Right ventricle myocardium superior (tissue), 1 donor: ENCODE measurements around the gene TP53I13. TPM values are rescaled to one million over a fixed set of nuclear protein-coding genes. Genes with fewer than 3 reads are reported as not detected.
A peak's percentile ranks its signal among the peaks of the same experiment; 100 is the strongest.

ENCODE experiments used
- ATAC-seq: fragments of 200-7000 bp; cut with Tn5 transposase; one replicate; pipeline ENCODE4 v1.9.1; 2020; ENCODE audit warnings: mild to moderate bottlenecking; ENCODE audit not compliant: poor library complexity
- DNase-seq: peaks from one replicate; pipeline ENCODE4 v3.0.0-alpha.2; 2020
- intact Hi-C: fragments of 100-400 bp; cut with DNase I; formaldehyde crosslinking; loops from one replicate; pipeline ENCODE4 v1.11.2; 2022
- total RNA-seq: library from RNA; stranded (reverse); fragmentation: NEBNext Ultra II Directional; extraction: Animal tissue kit (Norgen Biotek cat#: 25700); gene quantifications from one replicate; pipeline ENCODE4 v1.2.1, GENCODE V29; 2021
- donor health status: DM: no; HTN: yes; CAD: no; lungs with severe emphysema.

TP53I13 gene
- total RNA-seq, 1 donor from 2014 or later = 39.2 TPM

DNA sequence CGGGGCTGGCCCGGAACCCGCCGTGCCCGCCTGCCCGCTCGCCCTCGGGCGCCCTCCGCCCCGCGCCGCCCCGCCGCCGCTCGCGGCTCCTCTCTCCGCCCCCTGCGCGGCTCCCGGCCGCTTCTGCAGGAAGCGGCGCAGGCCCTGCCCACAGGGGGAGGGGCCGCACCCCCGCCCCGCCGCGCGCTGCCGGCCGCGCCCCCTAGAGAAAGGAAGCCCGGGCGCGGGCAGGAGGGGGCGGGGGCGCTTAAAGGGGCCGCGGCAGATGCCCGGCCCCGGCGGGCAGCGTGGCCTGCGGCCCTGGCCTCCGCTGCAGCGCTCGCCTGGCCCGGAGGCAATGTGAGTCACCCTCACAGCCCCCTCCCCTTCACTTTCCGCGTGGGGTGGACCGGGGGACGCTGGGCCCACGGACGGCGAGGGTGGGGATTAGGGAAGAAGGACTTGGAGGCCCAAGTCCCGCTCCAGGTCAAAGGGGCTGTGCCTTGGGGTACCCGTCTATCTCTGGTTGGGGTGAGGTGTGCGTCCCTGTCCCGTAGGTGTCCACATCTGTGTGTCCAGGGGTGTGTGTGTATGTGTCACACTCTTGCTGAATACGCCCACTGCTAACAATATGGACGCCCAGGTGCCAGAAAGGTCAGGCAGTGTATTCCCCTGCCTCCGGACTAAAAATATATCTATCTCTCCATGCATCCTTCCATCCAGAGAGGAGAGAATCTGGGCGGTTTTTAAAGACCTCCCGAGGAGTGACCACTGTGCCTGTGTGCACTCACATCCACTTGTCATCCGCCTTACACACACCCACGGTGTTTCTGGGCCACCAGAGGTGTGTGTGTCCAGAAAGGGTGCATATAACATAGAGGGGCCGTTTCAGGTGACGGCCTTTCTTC, 21.3 kb downstream of the TP53I13 start, which contains the start of gene GIT1:
TSS of gene GIT1 (minus strand) at position 125 of the 887 bp plus-strand sequence. CDS start 270 bp downstream, outside the sequence.
- ATAC-seq (peak; percentile 86), DNase-seq (peak; percentile 92)
- intact Hi-C loops = no loop called here

DNA sequence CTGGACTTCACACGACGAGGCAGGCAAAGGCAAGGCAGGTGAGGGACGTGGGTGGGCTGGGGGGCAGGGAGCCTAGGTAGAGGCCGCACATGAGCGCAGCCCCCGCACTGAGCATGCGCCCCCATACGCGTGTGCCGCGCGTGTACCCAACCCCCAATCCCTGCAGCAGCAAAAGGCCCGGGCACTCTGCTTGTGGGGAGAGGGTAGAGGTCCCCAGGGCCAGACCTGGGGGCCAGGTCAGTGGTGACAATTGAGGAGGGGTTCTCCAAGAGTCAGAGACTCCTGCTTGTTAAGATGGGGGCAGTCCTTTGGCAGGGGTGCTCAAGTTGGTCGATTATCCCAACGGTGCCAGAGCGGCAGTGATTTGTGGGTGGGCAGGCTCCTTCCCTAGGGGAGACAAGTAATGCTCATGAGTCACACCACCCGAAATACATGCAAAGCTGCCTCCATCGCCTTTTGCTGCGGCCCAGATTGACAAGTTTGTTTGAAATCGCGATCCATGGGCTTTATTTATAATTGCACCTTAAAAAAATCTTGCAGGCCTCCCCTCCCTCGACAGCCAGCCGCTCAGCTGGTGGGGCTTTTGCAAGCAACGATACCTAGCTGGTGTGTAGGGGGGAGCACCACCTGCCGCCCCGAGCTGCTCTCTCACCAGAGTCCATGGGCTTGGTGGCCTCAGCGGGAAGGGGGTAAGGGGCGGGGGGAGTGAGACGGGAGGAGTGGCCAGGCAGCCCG, 22.1 kb downstream of the TP53I13 start:
- intact Hi-C loops = no loop called here
- DNase-seq = no peak
- ATAC-seq = no peak

GRCh38 chr17:29591146-29591736, 22.7 kb downstream of the TP53I13 start:
- peak; percentile 3 for ATAC-seq
- DNase-seq = peak; percentile 74
- intact Hi-C loops = no loop called here

DNA sequence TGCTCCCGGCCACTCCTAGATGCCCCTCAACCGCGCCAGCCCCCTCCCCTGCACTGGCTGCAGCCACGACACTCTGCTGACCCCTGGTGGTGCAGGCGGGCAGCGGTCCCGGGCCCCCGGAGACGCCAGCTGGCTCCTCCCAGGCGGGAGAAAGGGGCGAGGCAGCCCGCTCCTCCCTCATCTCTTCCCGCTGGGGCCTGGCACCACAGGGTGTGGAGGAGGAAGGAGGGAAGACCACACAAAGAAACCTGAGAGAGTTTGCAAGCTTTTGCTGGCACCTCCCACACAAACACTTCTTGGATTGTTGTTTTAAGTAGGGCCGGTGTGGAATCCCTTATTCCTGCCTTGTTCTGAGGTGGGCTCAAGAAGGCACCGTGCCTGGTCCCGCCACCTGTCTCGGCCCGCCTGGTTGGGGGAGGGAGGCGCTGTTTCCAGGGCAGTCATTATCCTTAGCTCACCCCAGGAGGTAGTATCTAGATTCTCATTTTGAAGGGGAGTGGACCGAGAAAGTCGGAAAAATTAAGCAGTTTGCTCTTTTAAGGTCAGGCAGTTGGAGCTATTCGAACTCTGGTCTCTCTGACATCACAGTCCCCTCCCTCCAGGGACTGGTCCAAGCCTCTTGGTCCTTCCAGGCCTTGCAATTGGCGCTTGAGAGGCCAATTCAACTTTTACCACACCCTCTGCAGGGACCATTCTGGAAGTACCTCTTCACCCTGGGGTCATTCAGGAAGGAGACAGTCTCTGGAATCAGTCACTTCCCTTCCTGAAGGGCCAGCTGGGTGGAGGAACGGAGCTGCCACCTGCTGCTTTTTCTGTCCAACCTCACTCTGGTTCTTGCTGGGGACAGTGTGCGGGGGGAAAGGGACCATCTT, 23.5 kb downstream of the TP53I13 start:
- ATAC-seq (peak; percentile 77), DNase-seq (peak; percentile 93)
- intact Hi-C loops = no loop called here

GRCh38 chr17:29592850-29593551, 24.5 kb downstream of the TP53I13 start, which contains the start of gene ANKRD13B:
Gene ANKRD13B (plus strand): TSS chr17:29593132. CDS start chr17:29593622, 490 bp downstream.
- ATAC-seq (peak; percentile 16), DNase-seq (peak; percentile 74)
- intact Hi-C loops = no loop called here

- DNase-seq (no peak), ATAC-seq (no peak)
- intact Hi-C loops = no loop called here
Observed at GRCh38 chr17:29593591-29594518, 25.4 kb downstream of the TP53I13 start.

DNA sequence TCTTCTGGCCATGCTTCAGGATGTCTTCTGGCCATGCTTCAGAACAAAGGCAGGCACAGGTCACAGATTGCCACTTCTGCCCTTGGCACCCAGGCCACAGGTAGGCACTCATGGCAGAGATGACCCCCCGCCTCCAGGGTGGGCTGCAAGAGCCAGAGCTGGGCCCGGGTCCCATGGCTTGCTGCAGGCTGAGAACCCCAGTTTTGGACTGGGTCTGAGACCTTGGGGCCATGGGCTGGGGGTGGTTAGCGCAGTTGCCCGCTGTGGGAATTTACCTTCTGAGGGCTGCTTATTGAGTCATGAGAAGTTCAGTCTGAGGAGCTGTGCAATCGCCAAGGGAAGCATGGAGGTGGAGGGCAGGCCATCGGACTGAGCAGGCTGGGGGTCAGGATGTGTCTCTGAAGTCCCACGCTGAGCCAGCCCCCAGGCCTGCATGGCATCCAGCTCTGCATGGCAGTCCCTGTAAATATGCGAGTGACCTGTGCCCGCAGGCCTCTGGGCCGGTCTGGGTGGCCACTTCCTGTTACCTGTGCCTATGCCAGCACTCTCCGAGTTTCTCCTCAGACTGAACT, 26.1 kb downstream of the TP53I13 start:
- DNase-seq (no peak), ATAC-seq (no peak)
- intact Hi-C loops = no loop called here

- no peak for DNase-seq
- intact Hi-C loops = no loop called here
- ATAC-seq = no peak
Observed at GRCh38 chr17:29595107-29595942, 26.8 kb downstream of the TP53I13 start.

- intact Hi-C loops = no loop called here
- no peak for ATAC-seq
- DNase-seq = no peak
Observed at GRCh38 chr17:29595943-29596774, 27.7 kb downstream of the TP53I13 start.

GRCh38 chr17:29596811-29597210, 28.3 kb downstream of the TP53I13 start:
- ATAC-seq (no peak), DNase-seq (peak; percentile 49)
- intact Hi-C loops = no loop called here

GRCh38 chr17:29597361-29598172, 29.1 kb downstream of the TP53I13 start:
- DNase-seq = no peak
- ATAC-seq = no peak
- intact Hi-C loops = no loop called here

- intact Hi-C loops = no loop called here
- ATAC-seq (no peak), DNase-seq (peak; percentile 54)
Observed at GRCh38 chr17:29603109-29603674, 34.7 kb downstream of the TP53I13 start.

DNA sequence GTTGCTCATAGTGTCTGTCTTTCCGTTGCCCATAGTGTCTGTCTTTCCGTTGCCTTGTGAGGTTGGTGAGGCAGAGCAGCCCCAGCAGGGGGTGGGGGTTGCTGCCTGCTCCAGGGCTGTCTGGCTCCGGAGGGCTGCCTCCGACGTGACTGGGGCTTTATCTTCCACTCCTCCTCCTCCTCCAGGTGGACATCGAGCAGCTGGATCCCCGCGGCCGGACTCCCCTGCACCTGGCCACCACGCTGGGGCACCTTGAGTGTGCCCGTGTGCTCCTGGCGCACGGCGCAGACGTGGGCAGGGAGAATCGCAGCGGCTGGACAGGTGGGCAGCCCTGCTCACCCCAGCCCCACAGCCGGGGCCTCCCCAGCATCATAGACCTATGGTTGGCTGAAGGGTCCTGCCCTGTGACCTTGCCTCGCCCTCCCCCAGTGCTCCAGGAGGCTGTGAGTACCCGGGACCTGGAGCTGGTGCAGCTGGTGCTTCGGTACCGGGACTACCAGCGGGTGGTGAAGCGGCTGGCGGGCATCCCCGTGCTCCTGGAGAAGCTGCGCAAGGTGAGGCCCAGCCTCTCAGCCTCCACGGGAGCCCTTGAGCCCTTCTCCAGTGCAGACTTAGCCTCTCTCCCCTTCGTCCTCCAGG, 39.2 kb downstream of the TP53I13 start:
- no peak for DNase-seq
- intact Hi-C loops = no loop called here
- ATAC-seq = no peak
